ENCODE measurements around the gene STMN1.

The STMN1 gene

DNA sequence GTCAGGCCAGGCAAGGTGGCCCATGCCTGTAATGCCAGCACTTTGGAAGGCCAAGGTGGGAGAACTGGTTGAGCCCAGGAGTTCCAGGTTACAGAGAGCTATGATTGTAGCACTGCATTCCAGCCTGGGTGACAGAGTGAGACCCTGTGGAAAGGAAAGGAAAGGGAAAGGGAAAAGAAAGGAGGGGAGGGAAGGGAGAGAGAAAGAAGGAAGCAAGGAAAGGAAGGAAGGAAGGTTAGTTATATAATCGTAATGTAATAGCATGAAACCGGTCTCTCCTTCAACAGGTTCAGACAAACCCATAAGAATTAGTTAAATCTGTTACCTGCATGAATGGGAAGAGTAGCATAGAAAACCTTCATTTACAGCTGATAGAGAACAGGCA lies 29.5 kb downstream of the STMN1 start:
- Histone ChIP-seq H3K36me3 (ENCODE audit: control insufficient read depth, insufficient read depth, low read length) (no peaks in the 10 kb centered on the region), H3K4me1 (ENCODE audit: control insufficient read depth, insufficient read depth, low read length, poor library complexity, severe bottlenecking) (peaks cover 7% of the 10 kb centered on the region), H3K4me3 (ENCODE audit: extremely low read depth, insufficient read depth, low read length, poor library complexity, severe bottlenecking) (no peak overlapping the region), H3K9me3 (ENCODE audit: control insufficient read depth, low read length) (no peaks in the 10 kb centered on the region), H3K27ac (ENCODE audit: low read depth, low read length, severe bottlenecking) (no peak overlapping the region)
- WGBS, 2 experiments (ENCODE audit: insufficient coverage in 2 of 2), result 100% methylated on average over 2 of the region's 2 CpGs; no CpG with 5 or more reads in 1 of the 2 experiments

DNA sequence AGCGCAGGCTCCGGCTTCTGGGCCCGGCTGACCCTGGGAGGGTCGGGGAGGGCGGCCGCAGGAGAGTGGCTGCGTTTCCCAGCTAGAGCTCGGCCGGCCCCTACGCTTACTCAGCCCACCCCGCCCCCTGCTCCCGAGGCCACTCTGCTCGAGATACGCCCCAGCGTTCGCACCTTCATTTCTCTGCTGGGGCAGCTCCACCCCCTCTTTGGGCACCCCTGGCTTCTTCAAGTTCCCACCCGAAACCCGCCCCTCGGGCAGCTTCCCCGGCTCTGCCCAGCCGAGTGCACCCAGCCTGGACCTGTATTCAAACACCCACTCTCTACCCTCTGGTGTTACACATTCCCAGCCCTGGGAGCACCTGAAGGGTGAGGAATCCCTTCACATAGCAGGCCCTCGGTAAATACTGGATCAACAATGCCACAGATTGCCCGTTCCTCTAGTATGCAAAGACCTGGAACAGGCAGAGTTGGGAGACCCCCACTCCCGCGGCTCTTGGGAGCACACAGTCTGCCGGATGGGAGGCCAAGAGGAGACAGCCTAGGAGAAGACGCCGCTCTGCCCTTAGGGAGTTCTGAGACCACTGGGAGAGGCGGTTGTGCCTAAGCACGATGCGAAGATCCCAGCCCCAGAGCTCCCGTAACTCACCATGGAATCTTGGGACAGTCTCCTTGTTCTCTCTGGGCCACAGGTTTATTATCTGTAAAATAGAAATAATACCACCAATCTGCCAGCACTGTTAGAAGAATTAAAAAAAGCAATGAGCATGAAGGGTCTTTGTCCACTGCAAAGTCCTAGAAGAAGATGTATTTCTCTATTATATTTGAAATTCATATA lies 30.1 kb downstream of the STMN1 start:
- Histone ChIP-seq H3K36me3 (ENCODE audit: control insufficient read depth, insufficient read depth, low read length) (no peaks in the 10 kb centered on the region), H3K4me1 (ENCODE audit: control insufficient read depth, insufficient read depth, low read length, poor library complexity, severe bottlenecking) (peaks cover 10% of the 10 kb centered on the region), H3K9me3 (ENCODE audit: control insufficient read depth, low read length) (no peaks in the 10 kb centered on the region), H3K4me3 (ENCODE audit: extremely low read depth, insufficient read depth, low read length, poor library complexity, severe bottlenecking) (peak overlapping the region; percentile 62), H3K27ac (ENCODE audit: low read depth, low read length, severe bottlenecking) (peak overlapping the region; percentile 83)
- 12% methylated on average over 26 to 30 of the region's 32 CpGs for WGBS, 2 experiments (ENCODE audit: insufficient coverage in 2 of 2)

DNA sequence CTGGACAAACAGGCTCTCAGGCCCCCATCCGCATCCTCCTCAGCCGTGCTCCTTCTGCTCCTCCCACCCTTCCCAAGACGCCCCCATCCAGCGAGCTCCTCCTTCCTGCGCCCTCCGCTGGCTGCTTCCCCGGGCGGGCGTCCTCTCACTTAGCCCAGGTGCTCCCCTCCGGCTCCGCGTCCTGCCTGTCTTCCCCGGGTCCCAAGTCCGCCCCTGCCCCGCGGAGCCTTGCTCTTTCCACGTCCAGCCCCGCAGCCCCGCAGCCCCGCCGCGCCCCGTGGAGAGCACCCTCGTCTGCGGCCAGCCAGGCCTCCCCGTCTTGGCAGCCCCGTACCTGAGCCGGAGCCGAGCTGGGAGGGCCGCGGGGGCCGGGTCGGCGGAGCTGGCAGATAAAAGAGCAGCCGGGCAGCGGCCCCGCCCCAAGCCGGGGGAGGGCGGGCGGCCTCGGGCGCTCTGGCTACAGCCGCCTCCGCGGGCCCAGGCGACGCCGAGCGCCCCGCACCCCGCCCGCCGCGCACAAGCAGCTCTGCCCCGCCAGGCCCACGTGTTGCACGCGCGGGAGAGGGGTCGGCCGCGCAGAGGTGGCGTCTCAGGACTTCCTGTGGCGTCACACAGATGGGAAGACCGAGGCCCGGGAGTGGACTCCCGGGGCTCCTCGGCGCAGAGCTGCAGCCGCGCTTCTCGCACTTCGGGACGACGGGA lies 30.9 kb downstream of the STMN1 start, which contains the start of gene PAQR7:
TSS of gene PAQR7 (minus strand) at position 555 of the 702 bp plus-strand sequence. CDS start 11,869 bp downstream, outside the sequence.
- Histone ChIP-seq H3K9me3 (ENCODE audit: control insufficient read depth, low read length) (no peaks in the 10 kb centered on the region), H3K4me1 (ENCODE audit: control insufficient read depth, insufficient read depth, low read length, poor library complexity, severe bottlenecking) (peaks cover 10% of the 10 kb centered on the region), H3K27ac (ENCODE audit: low read depth, low read length, severe bottlenecking) (peak within 1 kb of the TSS; percentile 83), H3K4me3 (ENCODE audit: extremely low read depth, insufficient read depth, low read length, poor library complexity, severe bottlenecking) (peak within 1 kb of the TSS; percentile 62), H3K36me3 (ENCODE audit: control insufficient read depth, insufficient read depth, low read length) (no peaks in the 10 kb centered on the region)
- WGBS, 2 experiments (ENCODE audit: insufficient coverage in 2 of 2), result 0 to 1% methylated on average over 63 of the region's 75 CpGs

DNA sequence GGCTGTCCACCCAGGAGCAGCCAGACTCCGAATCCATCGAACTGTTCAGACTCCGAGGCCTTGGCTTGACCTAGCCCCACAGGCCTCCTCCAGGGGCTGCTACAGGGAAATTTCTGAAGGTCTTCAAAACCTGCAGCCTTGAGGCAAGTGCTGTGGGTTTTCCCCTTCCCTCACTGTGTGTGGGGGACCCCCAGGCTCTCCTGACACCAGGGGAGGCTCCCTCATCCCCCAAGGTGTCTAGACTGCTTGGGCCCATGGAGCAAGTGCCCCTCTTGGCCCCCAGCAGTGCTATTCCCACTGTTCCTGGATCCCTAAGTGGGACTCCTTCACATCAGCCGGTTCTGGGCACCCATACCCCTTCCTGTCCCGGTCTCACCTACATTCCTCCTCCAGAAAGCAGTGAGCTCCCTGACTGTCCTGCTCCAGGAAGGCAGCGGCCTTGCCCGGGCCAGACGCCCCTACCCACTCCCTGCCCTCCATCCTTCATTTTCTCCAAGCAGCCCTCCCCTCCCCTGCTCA lies 31.5 kb downstream of the STMN1 start:
- H3K4me1 ChIP-seq (ENCODE audit: control insufficient read depth, insufficient read depth, low read length, poor library complexity, severe bottlenecking), result peaks cover 10% of the 10 kb centered on the region
- WGBS, 2 experiments (ENCODE audit: insufficient coverage in 2 of 2), result 53 to 56% methylated on average over 8 of the region's 8 CpGs
- H3K27ac ChIP-seq (ENCODE audit: low read depth, low read length, severe bottlenecking), result no peak overlapping the region
- peaks cover 6% of the 10 kb centered on the region for H3K36me3 ChIP-seq (ENCODE audit: control insufficient read depth, insufficient read depth, low read length)
- no peaks in the 10 kb centered on the region for H3K9me3 ChIP-seq (ENCODE audit: control insufficient read depth, low read length)
- H3K4me3 ChIP-seq (ENCODE audit: extremely low read depth, insufficient read depth, low read length, poor library complexity, severe bottlenecking), result peak overlapping the region; percentile 62

DNA sequence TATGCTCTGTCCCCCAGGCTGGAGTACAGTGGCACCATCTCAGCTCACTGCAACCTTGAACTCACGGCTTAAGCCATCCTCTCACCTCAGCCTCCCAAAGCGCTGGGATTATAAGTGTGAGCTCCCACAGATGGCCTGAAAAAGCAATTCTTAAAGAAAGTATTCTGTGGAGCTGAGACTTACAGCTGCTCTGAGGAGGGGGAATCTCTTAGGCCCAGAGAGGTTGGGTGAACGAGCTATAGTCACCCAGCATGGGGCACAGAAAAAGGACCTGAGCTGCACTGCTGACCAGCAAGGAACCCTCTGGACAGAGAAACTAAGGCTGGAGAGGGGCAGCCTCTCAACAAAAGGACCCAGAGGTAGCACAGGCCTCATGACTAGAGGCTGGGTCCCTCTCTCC lies 32.0 kb downstream of the STMN1 start:
- H3K4me1 ChIP-seq (ENCODE audit: control insufficient read depth, insufficient read depth, low read length, poor library complexity, severe bottlenecking), result peaks cover 10% of the 10 kb centered on the region
- no peaks in the 10 kb centered on the region for H3K9me3 ChIP-seq (ENCODE audit: control insufficient read depth, low read length)
- WGBS, 2 experiments (ENCODE audit: insufficient coverage in 2 of 2), result 80 to 97% methylated on average over 1 to 3 of the region's 3 CpGs
- peaks cover 8% of the 10 kb centered on the region for H3K36me3 ChIP-seq (ENCODE audit: control insufficient read depth, insufficient read depth, low read length)
- H3K27ac ChIP-seq (ENCODE audit: low read depth, low read length, severe bottlenecking), result no peak overlapping the region
- H3K4me3 ChIP-seq (ENCODE audit: extremely low read depth, insufficient read depth, low read length, poor library complexity, severe bottlenecking), result peak overlapping the region; percentile 62

DNA sequence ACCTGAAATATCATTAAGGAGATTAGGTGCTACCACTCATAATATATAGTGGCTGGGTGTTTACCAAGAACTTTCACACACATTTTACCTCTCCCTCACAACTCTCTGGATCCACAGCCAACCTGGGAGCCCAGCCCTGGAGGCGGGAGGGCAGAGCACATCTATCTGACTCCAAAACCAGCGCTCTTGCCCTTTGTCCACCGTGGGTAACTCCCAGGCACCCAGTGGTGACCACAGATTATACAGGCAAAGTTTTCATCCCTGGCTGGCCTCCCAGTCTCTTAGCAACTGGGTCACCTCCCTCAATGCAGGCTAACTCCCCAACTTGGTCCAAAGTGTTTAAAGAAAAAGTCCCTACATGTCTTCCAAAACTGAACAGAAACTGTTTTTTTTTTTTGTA lies 33.1 kb downstream of the STMN1 start:
- WGBS, 2 experiments (ENCODE audit: insufficient coverage in 2 of 2), result 91 to 97% methylated on average over 3 of the region's 3 CpGs
- Histone ChIP-seq H3K4me3 (ENCODE audit: extremely low read depth, insufficient read depth, low read length, poor library complexity, severe bottlenecking) (no peak overlapping the region), H3K27ac (ENCODE audit: low read depth, low read length, severe bottlenecking) (no peak overlapping the region), H3K9me3 (ENCODE audit: control insufficient read depth, low read length) (no peaks in the 10 kb centered on the region), H3K4me1 (ENCODE audit: control insufficient read depth, insufficient read depth, low read length, poor library complexity, severe bottlenecking) (peaks cover 10% of the 10 kb centered on the region), H3K36me3 (ENCODE audit: control insufficient read depth, insufficient read depth, low read length) (peaks cover 8% of the 10 kb centered on the region)

DNA sequence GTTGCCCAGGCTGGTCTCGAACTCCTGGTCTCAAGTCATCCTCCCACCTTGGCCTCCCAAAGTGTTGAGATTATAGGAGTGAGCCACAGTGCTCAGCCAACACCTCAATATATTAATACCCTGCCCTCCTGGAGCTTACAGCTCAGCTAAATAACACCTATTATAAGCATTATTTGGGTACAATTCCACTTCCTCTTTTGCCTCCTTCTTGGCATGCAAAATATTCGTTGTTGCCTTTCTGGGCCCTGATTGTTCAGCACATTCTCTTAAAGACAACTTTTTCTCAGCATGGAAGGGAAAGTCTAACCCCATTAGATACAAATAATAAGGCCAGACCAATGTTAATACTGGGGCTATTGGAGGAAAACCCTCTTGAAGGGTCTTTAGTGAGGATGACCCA lies 33.5 kb downstream of the STMN1 start:
- WGBS, 2 experiments (ENCODE audit: insufficient coverage in 2 of 2), result 94% methylated on average over 2 of the region's 2 CpGs; no CpG with 5 or more reads in 1 of the 2 experiments
- no peak overlapping the region for H3K4me3 ChIP-seq (ENCODE audit: extremely low read depth, insufficient read depth, low read length, poor library complexity, severe bottlenecking)

DNA sequence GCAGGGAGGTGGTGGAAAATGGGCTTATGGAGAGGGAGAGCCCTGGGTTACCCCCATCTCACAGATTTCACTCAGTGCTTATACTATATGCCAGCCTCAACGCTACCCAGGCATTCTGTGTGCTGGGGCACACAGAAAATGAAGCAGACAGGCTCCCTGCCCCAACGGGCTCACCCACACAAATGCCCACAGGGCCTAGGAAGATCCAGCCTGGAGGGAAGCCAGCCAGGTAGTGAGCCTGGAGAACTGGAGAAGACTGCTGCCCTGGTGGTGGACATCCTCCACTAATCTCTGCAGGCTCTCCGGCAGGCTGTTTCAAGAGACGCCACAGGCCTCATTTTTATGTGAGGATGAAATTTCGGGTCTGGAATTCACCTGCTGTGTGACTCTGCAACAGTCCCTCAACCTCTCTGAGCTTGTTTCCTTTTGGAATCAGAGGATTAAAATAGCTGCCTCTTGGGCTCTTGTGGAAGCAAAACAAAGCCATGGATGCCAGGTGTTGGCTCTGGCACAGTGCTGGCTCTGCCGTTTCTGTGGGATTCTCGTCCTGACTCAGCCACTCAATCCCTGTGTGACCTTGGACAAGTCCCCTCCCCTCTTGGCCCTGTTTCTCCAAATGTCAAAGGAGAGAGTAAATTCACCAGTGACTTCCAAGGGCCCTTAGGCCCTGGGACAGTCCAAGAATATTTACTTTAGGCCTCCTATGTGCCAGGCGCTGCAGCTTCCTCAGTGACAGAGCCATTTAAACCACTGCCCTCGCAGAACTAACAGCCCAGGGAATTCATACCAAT lies 34.3 kb downstream of the STMN1 start:
- no peaks in the 10 kb centered on the region for H3K9me3 ChIP-seq (ENCODE audit: control insufficient read depth, low read length)
- H3K4me1 ChIP-seq (ENCODE audit: control insufficient read depth, insufficient read depth, low read length, poor library complexity, severe bottlenecking), result peaks cover 10% of the 10 kb centered on the region
- H3K36me3 ChIP-seq (ENCODE audit: control insufficient read depth, insufficient read depth, low read length), result peaks cover 8% of the 10 kb centered on the region
- WGBS, 2 experiments (ENCODE audit: insufficient coverage in 2 of 2), result 91 to 96% methylated on average over 4 to 8 of the region's 9 CpGs
- H3K4me3 ChIP-seq (ENCODE audit: extremely low read depth, insufficient read depth, low read length, poor library complexity, severe bottlenecking), result no peak overlapping the region
- H3K27ac ChIP-seq (ENCODE audit: low read depth, low read length, severe bottlenecking), result no peak overlapping the region

More for the DNA sequence above, 33.5 kb downstream of the STMN1 start:
- Histone ChIP-seq H3K36me3 (ENCODE audit: control insufficient read depth, insufficient read depth, low read length) (peaks cover 8% of the 10 kb centered on the region), H3K27ac (ENCODE audit: low read depth, low read length, severe bottlenecking) (no peak overlapping the region), H3K4me1 (ENCODE audit: control insufficient read depth, insufficient read depth, low read length, poor library complexity, severe bottlenecking) (peaks cover 10% of the 10 kb centered on the region), H3K9me3 (ENCODE audit: control insufficient read depth, low read length) (no peaks in the 10 kb centered on the region)

DNA sequence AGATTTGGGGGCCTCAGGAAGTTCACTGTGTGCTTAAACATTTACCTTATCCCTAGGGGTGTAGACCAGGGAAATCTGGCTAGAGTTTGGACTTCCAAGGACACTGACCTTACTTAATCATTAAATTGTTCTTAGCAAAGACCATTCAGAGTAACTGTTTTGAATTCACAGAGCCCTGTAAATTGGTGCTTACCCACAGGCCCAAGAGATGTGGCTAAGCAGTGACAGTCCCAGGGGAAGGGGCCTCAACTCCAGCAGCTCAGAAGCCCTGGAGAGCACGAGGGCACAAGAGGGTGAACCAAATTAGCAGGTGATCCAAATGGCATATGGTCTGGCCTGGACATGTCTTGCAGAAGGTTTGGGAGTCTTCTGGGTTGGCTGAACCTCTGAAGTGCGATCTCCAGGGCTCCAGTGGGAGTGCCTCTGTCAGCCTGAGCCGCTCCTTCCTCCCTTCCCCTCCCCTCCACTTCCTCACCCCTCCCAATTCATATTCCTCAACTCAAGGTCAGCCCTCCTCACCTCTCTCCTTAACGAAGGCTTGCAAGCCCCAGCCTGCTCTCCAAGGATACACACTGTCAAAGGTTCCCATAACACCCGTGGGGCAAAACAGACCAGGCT lies 35.0 kb downstream of the STMN1 start:
- peaks cover 8% of the 10 kb centered on the region for H3K36me3 ChIP-seq (ENCODE audit: control insufficient read depth, insufficient read depth, low read length)
- no peak overlapping the region for H3K4me3 ChIP-seq (ENCODE audit: extremely low read depth, insufficient read depth, low read length, poor library complexity, severe bottlenecking)
- H3K9me3 ChIP-seq (ENCODE audit: control insufficient read depth, low read length), result no peaks in the 10 kb centered on the region
- no peak overlapping the region for H3K27ac ChIP-seq (ENCODE audit: low read depth, low read length, severe bottlenecking)
- WGBS, 2 experiments (ENCODE audit: insufficient coverage in 2 of 2), result 60 to 62% methylated on average over 2 to 3 of the region's 5 CpGs
- H3K4me1 ChIP-seq (ENCODE audit: control insufficient read depth, insufficient read depth, low read length, poor library complexity, severe bottlenecking), result peaks cover 9% of the 10 kb centered on the region

DNA sequence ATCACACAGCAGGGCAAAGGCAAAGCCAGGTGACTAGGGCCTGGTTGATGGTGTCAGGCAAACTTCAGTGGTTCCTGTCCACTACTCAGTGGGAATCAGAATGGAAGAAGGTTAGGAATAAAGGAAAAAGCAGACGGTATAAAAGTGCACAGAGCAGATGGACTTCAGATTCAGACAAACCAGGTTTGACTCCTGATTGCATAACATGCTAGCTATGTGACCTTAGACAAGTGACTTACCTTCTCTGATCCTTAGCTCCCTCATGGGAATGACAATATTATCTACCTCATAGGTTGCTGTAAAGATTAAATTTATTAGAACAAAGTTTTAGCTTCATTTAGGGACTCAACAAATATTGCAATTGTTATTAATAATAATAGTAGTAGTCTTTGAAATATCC lies 35.6 kb downstream of the STMN1 start:
- WGBS, 2 experiments (ENCODE audit: insufficient coverage in 2 of 2), result 100% methylated on average over 1 of the region's 1 CpG; no CpG with 5 or more reads in 1 of the 2 experiments
- Histone ChIP-seq H3K36me3 (ENCODE audit: control insufficient read depth, insufficient read depth, low read length) (peaks cover 8% of the 10 kb centered on the region), H3K4me1 (ENCODE audit: control insufficient read depth, insufficient read depth, low read length, poor library complexity, severe bottlenecking) (peaks cover 8% of the 10 kb centered on the region), H3K9me3 (ENCODE audit: control insufficient read depth, low read length) (no peaks in the 10 kb centered on the region), H3K27ac (ENCODE audit: low read depth, low read length, severe bottlenecking) (no peak overlapping the region), H3K4me3 (ENCODE audit: extremely low read depth, insufficient read depth, low read length, poor library complexity, severe bottlenecking) (no peak overlapping the region)

Measured in mesodermal cell (in vitro differentiated cells).